ENCODE measurements around the gene EPB41L2.

DNA sequence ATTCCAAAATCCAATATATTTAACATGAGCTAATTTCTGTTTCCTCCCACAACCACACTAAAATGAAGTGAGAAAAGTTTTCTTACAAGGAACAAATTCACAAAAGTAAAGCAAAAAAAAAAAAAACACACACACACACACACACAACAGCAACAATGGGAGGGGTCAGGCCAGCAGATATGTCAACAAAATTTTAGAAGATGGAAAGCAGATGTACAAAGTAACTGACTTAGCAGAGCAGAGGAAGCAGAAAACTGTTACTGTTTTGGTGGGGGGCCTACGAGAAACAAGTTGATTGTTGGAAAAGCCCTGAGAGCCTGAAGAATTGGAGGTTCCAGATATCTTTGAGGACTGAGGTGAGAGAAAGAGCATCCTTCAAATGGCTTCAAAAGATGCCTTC is 11.7 kb downstream of the EPB41L2 start:
- no peak for TF ChIP-seq CTCF (IDR thresholded peaks at IDR 0.05; ENCODE audit: poor library complexity)
- no peak for TF ChIP-seq EZH2 (IDR thresholded peaks at IDR 0.05; ENCODE audit: borderline replicate concordance)
